ENCODE data around the gene PRKAB2. TPM values are rescaled to one million over a fixed set of nuclear protein-coding genes. Genes with fewer than 3 reads are reported as not detected.
"Not testable (repeated sequence)": the region's sequence is repeated elsewhere in the genome, so short reads cannot be mapped to it uniquely, and the experiment has no call there.

PRKAB2 gene
- total and polyA plus RNA-seq, 2 of the 13 experiments (the other 11 are each of a cell fraction or from before 2014, with no cell fraction given), result 44.0 to 118 TPM

DNA sequence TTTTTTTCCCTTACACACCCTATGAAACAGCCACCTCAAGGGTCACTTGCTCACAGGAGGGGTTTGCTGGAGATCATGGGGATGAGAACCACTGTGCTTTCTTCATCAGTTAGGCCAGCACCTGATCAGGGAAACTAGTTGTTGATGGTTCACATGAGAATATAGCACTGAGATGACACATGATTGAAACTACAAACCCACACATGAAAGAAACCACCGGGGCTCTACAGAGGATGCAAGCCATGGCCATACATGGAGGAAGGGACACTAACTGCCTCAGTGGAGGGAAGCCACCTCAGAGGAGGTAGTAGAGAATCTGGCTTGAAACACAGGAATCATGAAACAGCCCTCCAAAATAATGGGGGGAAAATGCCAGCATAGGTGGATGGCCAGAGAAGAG, 63.2 kb downstream of the PRKAB2 start:
- POLR2A ChIA-PET, result no interaction called here
- WGBS (ENCODE audit: low lambda C conversion rate), result 82% methylated on average over 1 of the region's 1 CpG
- peaks cover 33% of the 10 kb centered on the region for H3K4me1 ChIP-seq (ENCODE audit: insufficient read depth, low read length)
- no peak for ATAC-seq
- H3K4me2 ChIP-seq (ENCODE audit: low read depth, low read length), result no peak overlapping the region
- no peaks in the 10 kb centered on the region for H3K9me3 ChIP-seq (ENCODE audit: low read length)
- intact Hi-C loops (cut with micrococcal nuclease; ENCODE audit: unreplicated experiment) (no loop called here), in situ Hi-C loops (cut with HindIII; ENCODE audit: extremely low pct_ligation_motif_present, low pct_unique_long_range_greater_than_20kb) (no loop called here)
- no peak for FAIRE-seq
- no peaks in the 10 kb centered on the region for H3K36me3 ChIP-seq (replicated peaks in 1 of 2; ENCODE audit: control insufficient read depth in 1 of 2, insufficient read depth in 2 of 2, low read length in 2 of 2)
- TF ChIP-seq SMARCE1 (IDR thresholded peaks at IDR 0.05; ENCODE audit: borderline replicate concordance), result no peak
- DNase-seq (ENCODE audit: low spot score), result no peak
- peaks cover 2 to 7% of the 10 kb centered on the region in 2 experiments; a peak in 2 of 5 replicates for H3K27me3 ChIP-seq (ENCODE audit: control insufficient read depth in 1 of 2, insufficient read depth in 2 of 2, low read length in 2 of 2)
- H2AFZ ChIP-seq (ENCODE audit: low read length), result no peak overlapping the region
- no TSS peak for BruUV-seq (replicated peaks)
- H3K4me3 ChIP-seq (replicated peaks in 1 of 3; ENCODE audit: insufficient read depth in 1 of 3, low read depth in 2 of 3, low read length in 3 of 3), result no peak overlapping the region
- H4K20me1 ChIP-seq (ENCODE audit: insufficient read depth, low read length), result no peaks in the 10 kb centered on the region
- no peaks in the 10 kb centered on the region for H3K79me2 ChIP-seq (ENCODE audit: insufficient read depth, low read length)
- H3K9ac ChIP-seq (ENCODE audit: insufficient read depth, low read depth, low read length), result no peak overlapping the region
- no peak overlapping the region for H3K27ac ChIP-seq (ENCODE audit: extremely low read length, insufficient read depth, low read length)
- CTCF ChIA-PET (ENCODE audit: low intra/inter-chr PET ratio, low total read pairs), result no interaction called here

GRCh38 chr1:147106407-147106881, 65.8 kb downstream of the PRKAB2 start:
- 46% methylated on average over 9 of the region's 9 CpGs for WGBS (ENCODE audit: low lambda C conversion rate)
- H3K27ac ChIP-seq (ENCODE audit: extremely low read length, insufficient read depth, low read length); FAIRE-seq; H3K4me2 ChIP-seq (ENCODE audit: low read depth, low read length); intact Hi-C loops (cut with micrococcal nuclease; ENCODE audit: unreplicated experiment); ATAC-seq; H3K36me3 ChIP-seq (replicated peaks in 1 of 2; ENCODE audit: control insufficient read depth in 1 of 2, insufficient read depth in 2 of 2, low read length in 2 of 2); BruUV-seq (replicated peaks); DNase-seq (ENCODE audit: low spot score); H3K9ac ChIP-seq (ENCODE audit: insufficient read depth, low read depth, low read length); H3K9me3 ChIP-seq (ENCODE audit: low read length); H4K20me1 ChIP-seq (ENCODE audit: insufficient read depth, low read length); H3K4me3 ChIP-seq (replicated peaks in 1 of 3; ENCODE audit: insufficient read depth in 1 of 3, low read depth in 2 of 3, low read length in 3 of 3); H2AFZ ChIP-seq (ENCODE audit: low read length); in situ Hi-C loops (cut with HindIII; ENCODE audit: extremely low pct_ligation_motif_present, low pct_unique_long_range_greater_than_20kb); POLR2A ChIA-PET; H3K27me3 ChIP-seq (ENCODE audit: control insufficient read depth in 1 of 2, insufficient read depth in 2 of 2, low read length in 2 of 2); H3K79me2 ChIP-seq (ENCODE audit: insufficient read depth, low read length); CTCF ChIA-PET (ENCODE audit: low intra/inter-chr PET ratio, low total read pairs): not testable (repeated sequence)
- peaks cover 23% of the 10 kb centered on the region for H3K4me1 ChIP-seq (ENCODE audit: insufficient read depth, low read length)

DNA sequence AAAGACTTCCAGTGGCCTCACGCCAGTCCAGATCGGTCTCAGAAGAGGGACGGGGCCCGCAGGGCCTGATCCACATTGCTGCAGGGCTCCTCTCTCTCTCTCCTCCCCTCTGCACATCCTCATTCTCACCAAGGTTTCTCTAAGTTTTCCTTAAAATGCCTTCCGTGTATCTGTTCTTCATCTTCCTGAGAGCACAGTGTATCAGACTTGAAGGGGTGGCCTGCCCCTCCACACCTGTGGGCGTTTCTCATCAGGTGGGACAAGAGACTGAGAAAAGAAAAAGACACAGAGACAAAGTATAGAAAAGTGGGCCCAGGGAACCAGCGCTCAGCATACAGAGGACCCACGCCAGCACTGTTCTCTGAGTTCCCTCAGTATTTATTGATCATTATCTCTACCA, 66.4 kb downstream of the PRKAB2 start:
- no peaks in the 10 kb centered on the region for H3K36me3 ChIP-seq (replicated peaks in 1 of 2; ENCODE audit: control insufficient read depth in 1 of 2, insufficient read depth in 2 of 2, low read length in 2 of 2)
- DNase-seq (ENCODE audit: low spot score), result no peak
- no peaks in the 10 kb centered on the region for H4K20me1 ChIP-seq (ENCODE audit: insufficient read depth, low read length)
- 56% methylated on average over 8 of the region's 8 CpGs for WGBS (ENCODE audit: low lambda C conversion rate)
- no peaks in the 10 kb centered on the region for H3K79me2 ChIP-seq (ENCODE audit: insufficient read depth, low read length)
- no peak overlapping the region for H3K27ac ChIP-seq (ENCODE audit: extremely low read length, insufficient read depth, low read length)
- H3K4me1 ChIP-seq (ENCODE audit: insufficient read depth, low read length), result peaks cover 18% of the 10 kb centered on the region
- FAIRE-seq, result no peak
- no peaks in the 10 kb centered on the region for H3K9me3 ChIP-seq (ENCODE audit: low read length)
- BruUV-seq (replicated peaks), result no TSS peak
- H3K9ac ChIP-seq (ENCODE audit: insufficient read depth, low read depth, low read length), result no peak overlapping the region
- no peak overlapping the region for H3K4me3 ChIP-seq (replicated peaks in 1 of 3; ENCODE audit: insufficient read depth in 1 of 3, low read depth in 2 of 3, low read length in 3 of 3)
- intact Hi-C loops (cut with micrococcal nuclease; ENCODE audit: unreplicated experiment) (no loop called here), in situ Hi-C loops (cut with HindIII; ENCODE audit: extremely low pct_ligation_motif_present, low pct_unique_long_range_greater_than_20kb) (no loop called here)
- peaks cover 2 to 6% of the 10 kb centered on the region in 2 experiments; a peak in 2 of 5 replicates for H3K27me3 ChIP-seq (ENCODE audit: control insufficient read depth in 1 of 2, insufficient read depth in 2 of 2, low read length in 2 of 2)
- no peak overlapping the region for H3K4me2 ChIP-seq (ENCODE audit: low read depth, low read length)
- H2AFZ ChIP-seq (ENCODE audit: low read length), result no peak overlapping the region
- CTCF ChIA-PET (ENCODE audit: low intra/inter-chr PET ratio, low total read pairs), result no interaction called here
- no peak for ATAC-seq
- POLR2A ChIA-PET, result no interaction called here
- TF ChIP-seq ZNF333 (CRISPR knock-in tag; IDR thresholded peaks at IDR 0.05; ENCODE audit: borderline replicate concordance), result no peak
- TF ChIP-seq MLLT10 (CRISPR knock-in tag; IDR thresholded peaks at IDR 0.05), result no peak
- TF ChIP-seq, protein P1, sequence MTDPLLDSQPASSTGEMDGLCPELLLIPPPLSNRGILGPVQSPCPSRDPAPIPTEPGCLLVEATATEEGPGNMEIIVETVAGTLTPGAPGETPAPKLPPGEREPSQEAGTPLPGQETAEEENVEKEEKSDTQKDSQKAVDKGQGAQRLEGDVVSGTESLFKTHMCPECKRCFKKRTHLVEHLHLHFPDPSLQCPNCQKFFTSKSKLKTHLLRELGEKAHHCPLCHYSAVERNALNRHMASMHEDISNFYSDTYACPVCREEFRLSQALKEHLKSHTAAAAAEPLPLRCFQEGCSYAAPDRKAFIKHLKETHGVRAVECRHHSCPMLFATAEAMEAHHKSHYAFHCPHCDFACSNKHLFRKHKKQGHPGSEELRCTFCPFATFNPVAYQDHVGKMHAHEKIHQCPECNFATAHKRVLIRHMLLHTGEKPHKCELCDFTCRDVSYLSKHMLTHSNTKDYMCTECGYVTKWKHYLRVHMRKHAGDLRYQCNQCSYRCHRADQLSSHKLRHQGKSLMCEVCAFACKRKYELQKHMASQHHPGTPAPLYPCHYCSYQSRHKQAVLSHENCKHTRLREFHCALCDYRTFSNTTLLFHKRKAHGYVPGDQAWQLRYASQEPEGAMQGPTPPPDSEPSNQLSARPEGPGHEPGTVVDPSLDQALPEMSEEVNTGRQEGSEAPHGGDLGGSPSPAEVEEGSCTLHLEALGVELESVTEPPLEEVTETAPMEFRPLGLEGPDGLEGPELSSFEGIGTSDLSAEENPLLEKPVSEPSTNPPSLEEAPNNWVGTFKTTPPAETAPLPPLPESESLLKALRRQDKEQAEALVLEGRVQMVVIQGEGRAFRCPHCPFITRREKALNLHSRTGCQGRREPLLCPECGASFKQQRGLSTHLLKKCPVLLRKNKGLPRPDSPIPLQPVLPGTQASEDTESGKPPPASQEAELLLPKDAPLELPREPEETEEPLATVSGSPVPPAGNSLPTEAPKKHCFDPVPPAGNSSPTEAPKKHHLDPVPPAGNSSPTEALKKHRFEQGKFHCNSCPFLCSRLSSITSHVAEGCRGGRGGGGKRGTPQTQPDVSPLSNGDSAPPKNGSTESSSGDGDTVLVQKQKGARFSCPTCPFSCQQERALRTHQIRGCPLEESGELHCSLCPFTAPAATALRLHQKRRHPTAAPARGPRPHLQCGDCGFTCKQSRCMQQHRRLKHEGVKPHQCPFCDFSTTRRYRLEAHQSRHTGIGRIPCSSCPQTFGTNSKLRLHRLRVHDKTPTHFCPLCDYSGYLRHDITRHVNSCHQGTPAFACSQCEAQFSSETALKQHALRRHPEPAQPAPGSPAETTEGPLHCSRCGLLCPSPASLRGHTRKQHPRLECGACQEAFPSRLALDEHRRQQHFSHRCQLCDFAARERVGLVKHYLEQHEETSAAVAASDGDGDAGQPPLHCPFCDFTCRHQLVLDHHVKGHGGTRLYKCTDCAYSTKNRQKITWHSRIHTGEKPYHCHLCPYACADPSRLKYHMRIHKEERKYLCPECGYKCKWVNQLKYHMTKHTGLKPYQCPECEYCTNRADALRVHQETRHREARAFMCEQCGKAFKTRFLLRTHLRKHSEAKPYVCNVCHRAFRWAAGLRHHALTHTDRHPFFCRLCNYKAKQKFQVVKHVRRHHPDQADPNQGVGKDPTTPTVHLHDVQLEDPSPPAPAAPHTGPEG (CRISPR knock-in tag; IDR thresholded peaks at IDR 0.05), result no peak
- TF ChIP-seq ZNF432 (CRISPR knock-in tag; IDR thresholded peaks at IDR 0.05; ENCODE audit: borderline replicate concordance), result no peak
- no peak for TF ChIP-seq ZNF12 (CRISPR knock-in tag; IDR thresholded peaks at IDR 0.05)
